ENCODE data around the gene PTPRZ1. TPM values are rescaled to one million over a fixed set of nuclear protein-coding genes. Genes with fewer than 3 reads are reported as not detected.

Gene PTPRZ1
- total and polyA plus RNA-seq, 4 donors, result 0.07 to 0.17 (median 0.09) TPM; not detected in 1

- H3K27ac ChIP-seq (ENCODE audit: low read depth in 1 of 2, low read length in 2 of 2), result no peak overlapping the region
- TF ChIP-seq JUND (IDR thresholded peaks at IDR 0.05) (no peak), RXRA (IDR thresholded peaks at IDR 0.05) (no peak), FOXA1 (IDR thresholded peaks at IDR 0.05) (no peak), MAX (IDR thresholded peaks at IDR 0.05) (no peak), ATF3 (IDR thresholded peaks at IDR 0.05) (no peak), EGR1 (IDR thresholded peaks at IDR 0.05; ENCODE audit: low read depth in 2 of 2) (no peak)
- no peaks in the 10 kb centered on the region for H3K4me1 ChIP-seq (ENCODE audit: control insufficient read depth in 4 of 4, insufficient read depth in 4 of 4, low read length in 3 of 4)
- no peaks in the 10 kb centered on the region for H3K9me3 ChIP-seq (ENCODE audit: control insufficient read depth in 4 of 4, low read length in 3 of 4)
- H3K9ac ChIP-seq (ENCODE audit: low read depth in 1 of 2, low read length in 2 of 2), result no peak overlapping the region
- H3K36me3 ChIP-seq (ENCODE audit: control insufficient read depth in 4 of 4, insufficient read depth in 3 of 4, low read depth in 1 of 4, low read length in 3 of 4), result no peaks in the 10 kb centered on the region
- WGBS, result 66% methylated on average over 2 of the region's 2 CpGs
- H3K27me3 ChIP-seq (ENCODE audit: control insufficient read depth in 4 of 4, insufficient read depth in 4 of 4, low read length in 3 of 4), result peaks cover 0 to 2% (median 0%) of the 10 kb centered on the region in 4 donors
- DNase-seq (ENCODE audit: low spot score), result no peak
- no peak overlapping the region for H3K4me3 ChIP-seq (ENCODE audit: low read depth in 1 of 3, low read length in 3 of 3)
Measured at GRCh38 chr7:121891731-121892130, 18.8 kb downstream of the PTPRZ1 start.

GRCh38 chr7:121901026-121901425 is 28.1 kb downstream of the PTPRZ1 start:
- H3K9me3 ChIP-seq (ENCODE audit: control insufficient read depth in 4 of 4, low read length in 3 of 4), result no peaks in the 10 kb centered on the region
- H3K36me3 ChIP-seq (ENCODE audit: control insufficient read depth in 4 of 4, insufficient read depth in 3 of 4, low read depth in 1 of 4, low read length in 3 of 4), result no peaks in the 10 kb centered on the region
- DNase-seq (ENCODE audit: low spot score), result no peak
- WGBS, result 26% methylated on average over 2 of the region's 2 CpGs
- peaks cover 0 to 3% (median 0%) of the 10 kb centered on the region in 4 donors for H3K27me3 ChIP-seq (ENCODE audit: control insufficient read depth in 4 of 4, insufficient read depth in 4 of 4, low read length in 3 of 4)
- H3K4me1 ChIP-seq (ENCODE audit: control insufficient read depth in 4 of 4, insufficient read depth in 4 of 4, low read length in 3 of 4), result no peaks in the 10 kb centered on the region
- H3K9ac ChIP-seq (ENCODE audit: low read depth in 1 of 2, low read length in 2 of 2), result no peak overlapping the region
- no peak overlapping the region for H3K4me3 ChIP-seq (ENCODE audit: low read depth in 1 of 3, low read length in 3 of 3)
- TF ChIP-seq CTCF (IDR thresholded peaks at IDR 0.05; ENCODE audit: low read depth, low read length, missing input control), result no peak
- no peak for TF ChIP-seq GABPA (IDR thresholded peaks at IDR 0.05 in 1 of 2, conservative IDR thresholded peaks at IDR 0.05 in 1 of 2)
- TF ChIP-seq HNF4G (IDR thresholded peaks at IDR 0.05), result no peak
- no peak for TF ChIP-seq ATF3 (IDR thresholded peaks at IDR 0.05)
- TF ChIP-seq RAD21 (IDR thresholded peaks at IDR 0.05), result no peak
- TF ChIP-seq NR2F2 (IDR thresholded peaks at IDR 0.05), result no peak
- no peak for TF ChIP-seq HNF4A (conservative IDR thresholded peaks at IDR 0.05)
- TF ChIP-seq FOXA2 (IDR thresholded peaks at IDR 0.05), result no peak
- no peak for TF ChIP-seq SP1 (IDR thresholded peaks at IDR 0.05)
- no peak for TF ChIP-seq EGR1 (IDR thresholded peaks at IDR 0.05; ENCODE audit: low read depth in 2 of 2)
- TF ChIP-seq MAX (IDR thresholded peaks at IDR 0.05), result no peak
- no peak for TF ChIP-seq REST (IDR thresholded peaks at IDR 0.05)
- no peak for TF ChIP-seq FOXA1 (IDR thresholded peaks at IDR 0.05)
- TF ChIP-seq RXRA (IDR thresholded peaks at IDR 0.05), result no peak
- no peak for TF ChIP-seq TAF1 (conservative IDR thresholded peaks at IDR 0.05)
- no peak overlapping the region for H3K27ac ChIP-seq (ENCODE audit: low read depth in 1 of 2, low read length in 2 of 2)
